LNCaP clone FGC (cell line): Measurements from ENCODE around the gene MLH3.
"Not testable (repeated sequence)": the region's sequence is repeated elsewhere in the genome, so short reads cannot be mapped to it uniquely, and the experiment has no call there.

Experiments used
- DNase-seq: peaks from one replicate; pipeline ENCODE4 v3.0.0-alpha.2; 2011; ENCODE audit warnings: low read depth
- H3K4me3 ChIP-seq: 2 replicates; pipeline ENCODE4 v1.5.1; 2011; ENCODE audit warnings: mild to moderate bottlenecking, low read depth, low read length, control low read depth
- TF ChIP-seq, protein P1 (sequence below): IDR thresholded peaks from 2 replicates; pipeline ENCODE4 v1.5.1; 2012; ENCODE audit warnings: mild to moderate bottlenecking; ENCODE audit not compliant: control insufficient read depth, insufficient read depth; ENCODE audit errors: extremely low read depth

Gene MLH3

DNA sequence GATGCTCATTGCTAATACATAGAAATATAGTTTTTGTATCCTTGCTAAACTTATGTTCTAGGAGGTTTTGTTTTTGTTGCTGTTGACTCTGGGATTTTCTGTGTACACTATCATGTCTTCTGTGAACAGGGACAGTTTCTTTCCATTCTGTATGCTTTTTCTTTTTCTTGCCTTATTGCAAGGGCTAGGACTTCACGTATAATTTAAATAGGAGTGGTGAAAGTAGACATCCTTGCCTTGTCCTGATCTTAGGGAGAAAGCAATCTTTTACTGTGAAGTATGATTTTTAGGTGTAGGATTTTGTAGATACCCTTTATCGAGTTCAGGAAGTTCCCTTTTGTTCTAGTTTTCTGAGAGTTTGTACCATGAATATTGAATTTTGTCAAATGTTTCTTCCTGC is 50.0 kb downstream of the MLH3 start:
- TF ChIP-seq, protein P1, sequence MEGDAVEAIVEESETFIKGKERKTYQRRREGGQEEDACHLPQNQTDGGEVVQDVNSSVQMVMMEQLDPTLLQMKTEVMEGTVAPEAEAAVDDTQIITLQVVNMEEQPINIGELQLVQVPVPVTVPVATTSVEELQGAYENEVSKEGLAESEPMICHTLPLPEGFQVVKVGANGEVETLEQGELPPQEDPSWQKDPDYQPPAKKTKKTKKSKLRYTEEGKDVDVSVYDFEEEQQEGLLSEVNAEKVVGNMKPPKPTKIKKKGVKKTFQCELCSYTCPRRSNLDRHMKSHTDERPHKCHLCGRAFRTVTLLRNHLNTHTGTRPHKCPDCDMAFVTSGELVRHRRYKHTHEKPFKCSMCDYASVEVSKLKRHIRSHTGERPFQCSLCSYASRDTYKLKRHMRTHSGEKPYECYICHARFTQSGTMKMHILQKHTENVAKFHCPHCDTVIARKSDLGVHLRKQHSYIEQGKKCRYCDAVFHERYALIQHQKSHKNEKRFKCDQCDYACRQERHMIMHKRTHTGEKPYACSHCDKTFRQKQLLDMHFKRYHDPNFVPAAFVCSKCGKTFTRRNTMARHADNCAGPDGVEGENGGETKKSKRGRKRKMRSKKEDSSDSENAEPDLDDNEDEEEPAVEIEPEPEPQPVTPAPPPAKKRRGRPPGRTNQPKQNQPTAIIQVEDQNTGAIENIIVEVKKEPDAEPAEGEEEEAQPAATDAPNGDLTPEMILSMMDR, result no peak
- H3K4me3 ChIP-seq, result no peak overlapping the region
- no peak for DNase-seq

DNA sequence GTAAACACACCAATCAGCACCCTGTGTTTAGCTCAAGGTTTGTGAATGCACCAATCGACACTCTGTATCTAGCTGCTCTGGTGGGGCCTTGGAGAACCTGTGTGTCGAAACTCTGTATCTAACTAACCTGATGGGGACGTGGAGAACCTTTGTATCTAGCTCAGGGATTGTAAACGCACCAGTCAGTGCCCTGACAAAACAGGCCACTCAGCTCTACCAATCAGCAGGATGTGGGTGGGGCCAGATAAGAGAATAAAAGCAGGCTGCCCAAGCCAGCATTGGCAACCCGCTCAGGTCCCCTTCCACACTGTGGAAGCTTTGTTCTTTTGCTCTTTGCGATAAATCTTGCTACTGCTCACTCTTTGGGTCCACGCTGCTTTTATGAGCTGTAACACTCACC is 55.5 kb downstream of the MLH3 start:
- H3K4me3 ChIP-seq, DNase-seq: not testable (repeated sequence)

DNA sequence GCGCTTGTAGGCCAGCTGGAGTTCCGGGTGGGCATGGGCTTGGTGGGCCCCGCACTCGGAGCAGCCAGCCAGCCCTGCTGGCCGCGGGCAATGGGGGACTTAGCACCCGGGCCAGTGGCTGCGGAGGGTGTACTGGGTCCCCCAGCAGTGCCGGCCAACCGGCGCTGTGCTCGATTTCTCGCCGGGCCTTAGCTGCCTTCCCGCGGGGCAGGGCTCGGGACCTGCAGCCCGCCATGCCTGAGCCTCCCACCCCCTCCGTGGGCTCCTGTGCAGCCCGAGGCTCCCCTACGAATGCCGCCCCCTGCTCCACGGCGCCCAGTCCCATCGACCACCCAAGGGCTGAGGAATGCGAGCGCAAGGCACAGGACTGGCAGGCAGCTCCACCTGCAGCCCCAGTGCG is 57.1 kb downstream of the MLH3 start:
- not testable (repeated sequence) for DNase-seq, H3K4me3 ChIP-seq

DNA sequence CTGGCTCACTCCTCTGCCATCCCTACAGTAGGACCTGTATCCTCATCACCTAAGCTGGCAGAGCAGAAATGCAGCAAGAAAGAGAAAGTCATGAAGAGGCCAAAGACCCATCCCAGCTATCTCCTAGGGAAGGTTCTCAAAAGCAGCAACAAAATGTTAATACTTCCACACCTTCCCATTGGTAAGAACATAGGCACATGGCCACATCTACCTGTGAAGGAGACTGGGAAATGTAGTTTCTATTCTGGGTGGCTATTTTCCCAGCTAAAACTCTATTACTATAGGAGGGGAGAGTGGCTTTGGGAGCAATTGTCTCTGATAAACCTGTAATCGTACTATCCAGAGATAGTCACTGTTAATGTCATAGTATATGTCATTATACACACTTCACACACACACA is 62.3 kb downstream of the MLH3 start:
- no peak overlapping the region for H3K4me3 ChIP-seq
- TF ChIP-seq, protein P1, result no peak
- DNase-seq, result no peak

- DNase-seq, result no peak
- TF ChIP-seq, protein P1, result no peak
Measured at GRCh38 chr14:74988131-74988530, 63.1 kb downstream of the MLH3 start.

DNA sequence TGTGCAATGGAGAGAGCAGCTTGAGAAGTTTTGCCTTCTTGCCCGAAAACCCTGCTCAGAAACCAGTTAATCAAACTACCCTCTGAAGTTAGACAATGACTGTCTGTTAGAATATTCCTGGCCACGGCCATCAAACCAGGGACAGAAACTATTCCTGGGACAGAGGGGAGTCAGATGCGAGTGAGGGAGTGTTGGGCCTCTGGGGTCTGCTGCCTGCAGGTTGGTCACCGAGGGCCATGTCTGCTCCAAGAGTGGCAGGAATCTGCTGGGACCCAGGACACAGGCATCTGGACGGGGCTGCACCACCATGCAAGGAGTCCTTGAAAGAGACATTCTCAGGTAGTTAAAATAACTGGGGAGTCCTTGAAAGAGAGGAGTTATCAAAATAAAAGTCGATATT is 65.5 kb downstream of the MLH3 start:
- DNase-seq, result no peak
- TF ChIP-seq, protein P1, result no peak
- H3K4me3 ChIP-seq, result no peak overlapping the region

More at GRCh38 chr14:74988131-74988530, 63.1 kb downstream of the MLH3 start:
- no peak overlapping the region for H3K4me3 ChIP-seq

DNA sequence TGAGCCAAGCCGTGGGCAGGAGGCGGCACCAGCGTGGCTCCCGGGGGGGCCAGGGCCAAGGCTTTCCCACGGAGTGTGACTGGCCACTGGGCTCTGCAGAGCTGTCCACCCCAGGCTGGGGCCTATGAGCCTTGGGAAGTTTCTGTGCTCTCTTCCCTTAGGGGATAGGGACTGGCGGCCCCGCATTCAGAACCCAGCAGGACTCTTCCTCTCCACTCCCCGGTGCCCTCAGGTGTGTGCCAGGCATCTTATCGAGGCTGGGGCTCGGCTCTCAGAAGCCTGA is 66.3 kb downstream of the MLH3 start:
- H3K4me3 ChIP-seq, result no peak overlapping the region
- DNase-seq, result no peak
- TF ChIP-seq, protein P1, result no peak

DNA sequence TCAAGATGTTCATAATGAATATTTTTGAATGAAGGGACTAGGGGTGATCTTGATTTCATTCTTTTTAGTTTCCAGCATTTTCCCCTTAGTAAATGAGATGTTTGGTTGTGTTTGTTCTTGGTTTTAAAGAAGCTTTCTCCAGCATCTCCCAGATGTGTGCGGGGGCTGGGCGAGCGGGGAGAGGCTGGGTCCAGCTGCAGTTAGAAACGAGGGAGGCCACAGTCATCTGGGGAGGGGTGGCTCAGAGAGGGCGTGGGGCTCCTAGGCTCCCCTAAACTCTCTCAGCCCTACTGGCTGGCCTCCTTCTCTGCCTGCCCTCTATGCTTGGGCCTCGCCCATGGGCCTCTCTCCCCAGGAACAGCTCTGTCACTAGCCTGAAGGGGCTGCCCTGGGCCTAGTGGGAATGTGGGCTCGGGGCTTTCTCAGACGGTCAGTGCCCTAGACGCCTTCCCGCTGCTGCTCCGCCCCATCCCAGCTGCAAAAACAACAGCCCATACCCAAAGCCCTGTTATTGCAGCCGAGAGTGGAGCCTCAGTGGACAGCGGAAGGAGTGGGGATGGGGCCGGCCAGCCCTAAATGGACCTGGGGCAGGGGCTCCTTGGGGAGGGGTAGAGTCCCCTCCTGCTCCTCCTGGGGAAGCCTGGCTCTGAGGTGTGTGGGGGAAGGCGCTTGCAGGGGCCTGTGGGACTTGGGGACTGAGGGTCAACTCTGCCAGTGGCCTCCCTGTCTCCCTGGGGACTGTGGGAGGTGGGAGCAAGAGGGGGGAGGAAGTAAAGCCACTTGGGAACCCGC is 66.8 kb downstream of the MLH3 start:
- DNase-seq, result no peak
- TF ChIP-seq, protein P1, result no peak
- no peak overlapping the region for H3K4me3 ChIP-seq
